DMS 273 (cell line): ENCODE measurements around the gene MRPL34.
"Not testable (repeated sequence)": the region's sequence is repeated elsewhere in the genome, so short reads cannot be mapped to it uniquely, and the experiment has no call there.

ENCODE experiments used
- DNase-seq: peaks from one replicate; lab custom pipeline; 2025; ENCODE audit not compliant: unreplicated experiment; lab: John Stamatoyannopoulos, UW

The MRPL34 gene

GRCh38 chr19:17305517-17306284 is at the start of gene MRPL34:
Gene MRPL34, plus strand, starts transcription at chr19:17305872. Its CDS starts 21 bp downstream, at chr19:17305893.
- peak; percentile 100 for DNase-seq

GRCh38 chr19:17256130-17256529 is 49.5 kb upstream of the MRPL34 start:
- no peak for DNase-seq

DNA sequence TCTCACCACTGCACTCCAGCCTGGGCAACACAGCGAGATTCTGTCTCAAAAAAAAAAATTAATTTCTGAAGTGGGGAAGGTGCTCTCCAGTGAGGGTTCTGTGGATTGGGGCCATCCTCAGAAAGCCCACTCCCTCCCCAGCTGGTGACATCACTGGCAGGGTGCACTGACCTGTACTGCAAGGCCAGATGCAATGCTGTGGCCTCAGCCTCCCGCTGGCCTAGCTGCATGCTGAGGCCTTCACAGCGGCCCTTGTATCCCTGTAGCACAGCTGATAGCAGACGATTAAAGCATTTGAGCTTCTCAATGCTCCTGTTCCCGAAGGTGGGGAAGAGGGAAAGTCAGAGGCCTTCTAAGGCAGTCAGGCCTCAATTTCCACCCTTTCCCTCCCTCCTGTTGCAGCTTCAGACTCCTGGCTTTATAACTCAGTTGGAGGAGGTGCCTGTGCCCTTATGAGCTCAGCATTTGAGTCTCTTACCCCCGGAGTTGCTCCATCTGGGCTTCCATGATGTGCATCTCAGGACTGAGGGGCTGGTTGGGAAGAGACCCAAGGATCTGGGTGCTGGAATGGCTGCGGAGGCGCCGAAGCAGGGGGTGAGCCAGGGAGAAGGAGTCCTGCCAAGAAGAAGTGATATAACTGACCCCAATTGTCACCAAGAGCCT is 46.4 kb upstream of the MRPL34 start:
- peak; percentile 75 for DNase-seq

DNA sequence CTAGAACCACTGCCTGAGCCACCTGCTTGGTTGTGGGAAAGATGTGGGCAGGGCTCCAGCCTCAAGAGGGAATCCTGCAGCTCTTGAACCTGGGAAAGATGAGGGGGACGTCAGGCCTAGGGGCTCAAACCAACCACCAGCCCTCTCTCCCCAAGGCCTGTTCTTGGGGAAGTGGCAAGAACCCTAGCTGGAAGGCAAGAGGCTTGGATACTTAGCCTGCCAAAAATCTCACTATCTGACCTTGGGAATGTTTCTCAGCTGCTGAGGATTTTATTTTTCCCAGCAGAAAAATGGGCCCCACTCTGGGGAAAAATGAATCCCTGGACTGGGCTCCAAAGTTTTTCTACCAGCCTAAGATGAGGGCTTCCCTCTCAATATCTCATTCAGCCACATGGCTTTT is 45.7 kb upstream of the MRPL34 start:
- no peak for DNase-seq

GRCh38 chr19:17260842-17261325 is 44.8 kb upstream of the MRPL34 start:
- DNase-seq = peak; percentile 95

- DNase-seq = no peak
Observed at GRCh38 chr19:17262557-17262956, 43.1 kb upstream of the MRPL34 start.

DNA sequence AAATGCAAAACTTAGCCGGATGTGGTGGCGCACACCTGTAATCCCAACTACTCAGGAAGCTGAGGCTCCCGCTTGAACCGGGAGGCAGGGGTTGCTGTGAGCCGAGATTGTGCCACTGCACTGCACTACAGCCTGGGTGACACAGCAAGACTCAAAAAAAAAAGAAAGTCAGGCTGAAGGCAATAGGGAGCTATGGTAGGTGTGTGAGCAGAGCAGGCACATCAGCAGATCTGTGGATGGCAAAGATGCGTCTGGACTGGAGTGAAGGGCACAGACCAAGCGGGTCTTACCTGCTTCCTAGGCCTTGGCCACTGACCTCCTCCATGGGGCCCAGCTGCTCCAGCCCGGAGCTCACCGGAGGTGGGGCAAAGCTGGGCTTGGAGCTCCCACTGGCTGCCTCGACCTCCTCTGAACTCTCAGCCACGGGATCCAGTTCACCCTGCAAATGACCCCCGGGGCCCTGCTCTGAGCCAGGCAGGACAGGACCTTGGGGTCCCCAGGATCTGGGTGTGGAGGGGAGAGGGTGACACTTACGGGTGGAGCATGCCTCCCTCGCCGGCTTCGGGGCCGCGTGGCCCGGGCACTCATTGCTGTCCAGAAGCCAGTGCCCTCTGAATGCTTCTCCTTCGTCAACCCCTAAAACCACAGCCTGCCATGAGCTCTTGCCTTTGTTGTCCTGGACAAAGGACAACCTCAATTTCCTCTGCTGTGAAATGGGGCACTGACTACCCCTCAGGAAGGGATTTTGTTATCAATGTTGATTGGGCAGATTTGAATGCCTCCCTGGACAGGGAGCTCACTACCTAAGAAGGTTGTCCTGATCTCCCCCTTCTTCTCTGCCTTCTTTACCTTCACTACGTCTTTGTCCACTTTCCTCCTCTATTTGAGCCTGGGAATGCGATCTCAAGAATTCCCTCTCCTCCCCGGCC is 41.7 kb upstream of the MRPL34 start:
- no peak for DNase-seq

DNA sequence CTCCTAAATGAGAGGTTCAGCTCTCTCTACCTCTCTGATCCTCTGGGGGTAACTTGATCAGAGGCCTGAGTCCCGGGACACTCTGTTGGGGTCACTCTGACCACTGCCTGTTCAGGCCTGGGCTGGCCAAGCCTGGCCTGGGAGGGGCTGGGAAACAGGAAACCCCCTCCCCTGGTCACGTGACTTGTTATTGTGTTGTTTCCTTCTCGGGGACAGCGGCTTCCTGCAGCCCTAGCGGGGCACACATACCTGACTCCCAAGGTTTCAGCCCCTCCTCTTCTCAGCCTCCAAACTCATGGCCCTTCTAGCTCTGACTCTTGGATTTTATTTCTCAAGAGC is 41.1 kb upstream of the MRPL34 start, which contains the start of gene USHBP1:
Gene USHBP1, minus strand, starts transcription at position 105 of the 339 bp plus-strand sequence. CDS start 446 bp downstream, outside the sequence.
- DNase-seq = no peak

DNA sequence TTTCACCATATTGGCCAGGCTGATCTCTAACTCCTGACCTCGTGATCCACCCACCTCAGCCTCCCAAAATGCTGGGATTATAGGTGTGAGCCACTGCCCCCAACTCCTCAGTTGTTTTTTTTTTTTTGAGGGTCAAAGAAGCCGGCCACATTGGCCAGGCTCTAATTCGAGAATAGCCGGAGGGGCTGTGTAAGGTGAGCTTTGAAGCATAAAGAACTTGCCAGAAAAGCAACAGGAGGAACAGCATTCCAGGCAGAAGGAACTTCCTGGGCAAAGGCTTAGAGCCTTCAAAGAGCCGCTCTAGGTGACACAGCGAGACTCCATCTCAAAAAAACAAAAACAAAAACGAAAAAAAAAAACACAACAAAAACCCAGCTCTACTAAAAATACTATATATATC is 39.6 kb upstream of the MRPL34 start:
- no peak for DNase-seq

DNA sequence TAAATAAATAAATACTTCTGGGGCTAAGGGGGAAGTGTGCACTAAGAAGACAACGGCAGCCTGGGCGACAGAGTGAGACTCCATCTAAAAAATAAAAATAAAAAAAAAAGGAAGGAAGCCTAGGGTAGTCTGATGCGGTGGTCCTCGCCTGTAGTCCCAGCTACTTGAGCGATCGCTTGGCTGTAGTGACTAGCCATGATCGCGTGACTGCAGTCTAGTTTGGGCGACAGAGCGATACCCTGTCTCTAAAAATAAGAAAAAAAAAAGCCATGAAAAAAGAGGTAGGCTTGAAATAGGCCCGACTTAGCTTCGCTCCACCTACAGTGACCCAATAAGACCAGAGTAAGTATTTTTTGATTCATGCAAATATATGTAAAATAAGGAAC is 39.1 kb upstream of the MRPL34 start:
- DNase-seq = no peak

DNA sequence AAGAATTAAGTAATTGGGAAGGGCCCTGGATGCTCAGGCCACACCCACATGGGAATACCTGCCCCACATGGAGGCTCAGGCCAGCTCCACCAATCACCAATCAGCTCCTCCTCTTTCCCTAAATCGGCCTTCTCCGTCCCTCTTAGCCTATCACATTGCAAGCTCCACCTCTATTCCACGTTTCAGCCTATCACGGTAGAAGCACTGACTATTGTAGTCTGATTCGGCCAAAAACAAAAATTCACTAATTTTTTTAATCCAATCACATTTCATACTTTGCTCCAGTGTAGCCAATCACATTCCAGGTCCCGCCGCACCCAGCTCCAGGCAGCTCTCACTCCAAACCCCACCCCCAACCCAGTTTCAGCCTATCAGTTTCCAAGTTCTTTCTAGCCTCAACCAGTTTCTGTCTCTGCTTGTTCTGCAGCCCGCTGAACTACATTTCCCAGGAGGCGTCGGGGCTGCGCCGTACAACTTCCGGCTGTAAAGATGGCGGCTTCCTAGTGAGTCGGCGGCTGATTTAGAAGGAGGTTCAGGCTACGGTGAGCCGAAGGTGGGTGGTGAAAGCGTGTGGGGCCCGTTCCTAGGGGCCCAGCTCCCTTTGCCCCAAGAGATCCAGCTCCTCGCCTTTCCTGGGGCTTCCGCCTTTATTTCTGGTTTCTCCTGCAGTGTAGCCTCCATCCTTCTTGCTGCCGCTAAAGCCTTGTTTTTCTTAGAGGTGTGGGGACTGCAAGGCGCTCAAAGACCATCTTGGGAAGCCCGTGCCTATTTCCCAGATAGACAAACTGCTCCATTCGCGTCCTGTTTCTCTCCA is 38.5 kb upstream of the MRPL34 start, which contains the start of gene BABAM1:
Gene BABAM1, plus strand, starts transcription at position 469 of the 814 bp plus-strand sequence. CDS start 1,364 bp downstream, outside the sequence.
- peak; percentile 99 for DNase-seq

DNA sequence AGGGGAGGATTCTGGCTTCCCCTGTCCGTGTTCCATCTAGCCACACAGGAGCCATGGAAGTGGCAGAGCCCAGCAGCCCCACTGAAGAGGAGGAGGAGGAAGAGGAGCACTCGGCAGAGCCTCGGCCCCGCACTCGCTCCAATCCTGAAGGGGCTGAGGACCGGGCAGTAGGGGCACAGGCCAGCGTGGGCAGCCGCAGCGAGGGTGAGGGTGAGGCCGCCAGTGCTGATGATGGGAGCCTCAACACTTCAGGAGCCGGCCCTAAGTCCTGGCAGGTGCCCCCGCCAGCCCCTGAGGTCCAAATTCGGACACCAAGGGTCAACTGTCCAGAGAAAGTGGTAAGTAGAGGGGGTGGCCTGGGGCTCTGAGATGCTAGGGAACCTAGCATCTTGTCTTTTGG is 36.9 kb upstream of the MRPL34 start:
- DNase-seq = no peak

GRCh38 chr19:17274892-17275291 is 30.8 kb upstream of the MRPL34 start:
- not testable (repeated sequence) for DNase-seq

DNA sequence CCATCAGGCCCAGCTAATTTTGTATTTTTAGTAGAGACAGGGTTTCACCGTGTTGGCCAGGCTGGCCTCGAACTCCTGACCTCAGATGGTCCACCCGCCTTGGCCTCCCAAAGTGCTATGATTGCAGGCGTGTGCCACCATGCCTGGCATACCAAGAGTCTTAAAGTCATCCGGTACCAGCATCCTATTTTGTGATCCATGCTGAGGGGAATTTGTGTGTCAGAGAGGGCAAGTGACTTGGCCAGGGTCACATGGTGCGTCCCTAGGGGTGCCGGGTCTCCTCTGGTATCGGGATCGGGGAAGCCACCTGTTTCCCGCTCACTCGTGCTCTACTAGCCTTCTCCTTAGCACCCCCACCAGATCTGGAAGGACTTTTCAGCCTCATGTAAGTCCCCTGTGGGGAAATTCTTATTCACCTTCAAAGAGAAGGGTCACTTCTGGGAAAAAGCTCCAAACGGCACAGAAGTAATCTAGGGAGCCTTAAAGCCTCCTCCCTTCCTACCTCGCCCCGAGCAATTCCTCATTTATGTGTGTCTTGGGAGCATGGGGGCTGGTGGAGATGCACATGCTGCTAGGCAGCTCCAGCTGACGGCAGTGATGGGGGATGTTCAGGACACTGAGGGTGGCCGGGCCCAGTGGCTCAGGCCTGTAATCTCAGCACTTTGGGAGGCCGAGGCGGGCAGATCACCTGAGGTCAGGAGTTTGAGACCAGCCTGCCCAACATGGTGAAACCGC is 30.1 kb upstream of the MRPL34 start:
- no peak for DNase-seq

- no peak for DNase-seq
Observed at GRCh38 chr19:17279436-17279835, 26.2 kb upstream of the MRPL34 start.

DNA sequence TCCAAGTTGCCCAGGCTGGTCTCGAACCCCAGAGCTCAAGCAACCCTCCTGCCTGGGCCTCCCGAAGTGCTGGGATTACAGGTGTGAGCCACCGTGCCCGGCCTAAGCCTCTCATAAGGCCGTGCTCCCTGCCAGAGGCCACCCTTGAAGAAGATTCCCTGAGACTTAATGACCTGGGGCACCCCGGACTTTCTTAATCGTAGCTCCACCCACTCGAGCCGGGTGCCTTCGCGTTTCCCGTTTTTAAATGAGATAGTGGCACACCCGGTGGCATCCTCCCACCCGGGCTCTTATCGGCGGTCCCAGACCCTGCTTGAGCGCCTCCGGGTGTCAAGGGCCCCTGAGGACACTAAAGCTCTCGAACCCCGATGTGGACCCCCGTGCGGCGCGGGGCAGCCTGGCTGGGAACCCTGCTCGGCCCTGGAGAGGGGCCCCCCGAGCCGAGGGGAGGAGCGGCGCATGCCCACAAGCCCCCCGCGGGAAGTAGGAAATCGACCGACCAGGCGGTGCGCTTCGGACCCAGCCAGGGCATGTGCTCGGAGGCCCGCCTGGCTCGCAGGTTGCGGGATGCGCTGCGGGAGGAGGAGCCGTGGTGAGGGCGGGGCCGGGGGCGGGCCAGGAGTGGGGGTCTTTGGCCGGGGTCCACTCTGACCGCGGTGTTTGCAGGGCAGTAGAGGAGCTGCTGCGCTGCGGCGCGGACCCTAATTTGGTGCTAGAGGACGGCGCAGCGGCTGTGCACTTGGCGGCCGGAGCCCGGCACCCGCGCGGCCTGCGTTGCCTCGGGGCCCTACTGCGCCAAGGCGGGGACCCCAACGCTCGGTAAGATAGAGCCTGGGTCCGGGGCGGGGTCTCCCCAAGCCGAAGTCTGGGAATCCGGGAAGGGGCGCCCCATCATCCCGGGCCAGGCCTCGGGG is 24.0 kb upstream of the MRPL34 start, which contains the start of gene ANKLE1:
Gene ANKLE1, plus strand, starts transcription at position 511 of the 914 bp plus-strand sequence. Its CDS starts 20 bp downstream, at position 531.
- DNase-seq = peak; percentile 77

DNA sequence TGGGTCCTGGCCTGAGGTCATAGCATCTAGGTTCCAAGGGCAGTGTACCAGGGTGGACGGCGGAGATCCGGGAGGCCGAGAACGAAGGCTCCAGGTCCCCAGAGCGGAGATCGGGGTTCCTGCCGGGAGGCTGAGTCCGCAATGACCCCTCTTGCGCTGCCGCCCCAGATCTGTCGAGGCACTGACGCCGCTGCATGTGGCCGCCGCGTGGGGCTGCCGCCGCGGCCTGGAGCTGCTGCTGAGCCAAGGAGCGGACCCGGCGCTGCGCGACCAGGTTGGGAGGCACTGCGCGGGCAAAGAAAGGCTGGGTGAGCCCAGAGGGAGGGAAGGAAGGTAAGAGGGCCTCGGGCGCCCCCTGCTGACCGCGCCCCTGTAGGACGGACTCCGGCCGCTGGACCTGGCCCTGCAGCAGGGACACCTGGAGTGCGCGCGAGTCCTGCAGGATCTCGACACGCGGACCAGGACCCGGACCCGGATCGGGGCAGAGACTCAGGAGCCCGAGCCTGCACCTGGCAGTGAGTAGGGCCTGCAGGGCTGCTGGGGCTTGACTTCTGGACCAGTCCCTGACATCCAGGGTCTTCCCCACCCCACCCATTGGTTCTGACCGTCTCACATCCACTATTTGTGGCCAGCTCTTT is 23.1 kb upstream of the MRPL34 start:
- DNase-seq = peak; percentile 95

GRCh38 chr19:17283504-17283996 is 22.1 kb upstream of the MRPL34 start:
- DNase-seq = no peak
